Measurements from ENCODE around the gene ESPL1. TPM values are rescaled to one million over a fixed set of nuclear protein-coding genes. Genes with fewer than 3 reads are reported as not detected.

The ESPL1 gene
- total RNA-seq, 1 donor from 2014 or later: 50.0 TPM

DNA sequence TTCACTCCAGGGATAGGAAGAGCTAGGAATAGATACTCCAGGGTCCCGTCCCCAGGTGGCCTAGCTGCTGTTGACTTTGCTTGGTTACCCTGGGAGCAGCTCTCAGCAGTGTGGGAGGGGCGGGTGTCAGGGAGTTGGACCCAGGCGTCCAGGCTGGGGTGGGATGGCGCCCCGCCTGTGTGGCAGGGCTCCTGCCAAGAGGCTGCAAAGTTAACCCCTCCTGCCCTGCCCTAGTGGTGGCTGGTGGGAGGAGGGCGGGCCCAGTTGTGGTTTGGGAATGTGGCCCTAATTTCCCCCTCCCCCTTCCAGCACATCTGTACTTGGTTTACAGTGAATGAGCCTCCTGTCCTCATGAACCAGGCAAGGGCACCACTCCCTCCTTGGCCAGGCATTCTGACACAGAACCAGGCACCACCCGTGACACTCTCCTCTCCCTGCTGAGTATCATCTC lies 34.4 kb upstream of the ESPL1 start:
- Mint-ChIP-seq H3K27ac (peak overlapping the region; percentile 90), H3K36me3 (no peaks in the 10 kb centered on the region), H3K4me3 (peak overlapping the region; percentile 93), H3K4me1 (ENCODE audit: unreplicated experiment) (peaks cover 42% of the 10 kb centered on the region), H3K27me3 (peaks cover 3% of the 10 kb centered on the region), H3K9me3 (no peaks in the 10 kb centered on the region)
- DNase-seq (ENCODE audit: extremely low spot score, unreplicated experiment): no peak
- TF ChIP-seq, protein P1, sequence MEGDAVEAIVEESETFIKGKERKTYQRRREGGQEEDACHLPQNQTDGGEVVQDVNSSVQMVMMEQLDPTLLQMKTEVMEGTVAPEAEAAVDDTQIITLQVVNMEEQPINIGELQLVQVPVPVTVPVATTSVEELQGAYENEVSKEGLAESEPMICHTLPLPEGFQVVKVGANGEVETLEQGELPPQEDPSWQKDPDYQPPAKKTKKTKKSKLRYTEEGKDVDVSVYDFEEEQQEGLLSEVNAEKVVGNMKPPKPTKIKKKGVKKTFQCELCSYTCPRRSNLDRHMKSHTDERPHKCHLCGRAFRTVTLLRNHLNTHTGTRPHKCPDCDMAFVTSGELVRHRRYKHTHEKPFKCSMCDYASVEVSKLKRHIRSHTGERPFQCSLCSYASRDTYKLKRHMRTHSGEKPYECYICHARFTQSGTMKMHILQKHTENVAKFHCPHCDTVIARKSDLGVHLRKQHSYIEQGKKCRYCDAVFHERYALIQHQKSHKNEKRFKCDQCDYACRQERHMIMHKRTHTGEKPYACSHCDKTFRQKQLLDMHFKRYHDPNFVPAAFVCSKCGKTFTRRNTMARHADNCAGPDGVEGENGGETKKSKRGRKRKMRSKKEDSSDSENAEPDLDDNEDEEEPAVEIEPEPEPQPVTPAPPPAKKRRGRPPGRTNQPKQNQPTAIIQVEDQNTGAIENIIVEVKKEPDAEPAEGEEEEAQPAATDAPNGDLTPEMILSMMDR (conservative IDR thresholded peaks at IDR 0.05): peak; percentile 37

DNA sequence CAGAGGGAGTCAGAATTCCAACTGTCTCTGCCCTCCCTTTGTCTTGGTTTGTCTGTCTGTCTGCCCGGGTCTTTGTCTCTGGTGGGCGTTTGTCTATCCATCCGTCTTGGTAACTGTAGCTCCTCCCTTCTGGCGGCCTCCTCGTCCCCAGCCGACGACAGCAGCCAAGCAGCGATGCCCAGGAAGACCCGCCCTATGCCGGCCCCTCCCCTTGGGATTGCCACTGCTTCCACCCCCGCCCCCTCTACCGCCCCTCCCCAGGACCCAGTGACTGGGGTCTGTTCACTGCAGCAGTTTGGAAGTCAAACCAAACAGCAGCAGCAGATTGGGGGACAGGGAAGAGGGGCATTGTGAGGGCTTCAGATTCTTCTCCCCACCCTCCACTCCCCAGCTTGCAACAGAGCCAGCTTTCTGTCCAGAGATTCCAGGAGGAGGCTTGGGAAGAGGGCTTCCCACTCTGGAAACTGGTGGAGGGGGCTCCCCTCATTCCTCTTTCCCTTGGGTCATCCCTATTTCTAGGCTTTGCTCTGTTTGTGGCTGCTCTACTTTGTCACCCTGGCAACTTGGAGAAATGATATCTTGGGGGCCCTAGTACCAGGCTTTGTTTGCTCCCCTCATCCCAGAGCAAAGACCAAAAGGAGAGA lies 33.7 kb upstream of the ESPL1 start:
- H3K27me3 Mint-ChIP-seq: peaks cover 3% of the 10 kb centered on the region
- H3K9me3 Mint-ChIP-seq: no peaks in the 10 kb centered on the region
- TF ChIP-seq, protein P1 (conservative IDR thresholded peaks at IDR 0.05): no peak
- peaks cover 38% of the 10 kb centered on the region for H3K4me1 Mint-ChIP-seq (ENCODE audit: unreplicated experiment)
- DNase-seq (ENCODE audit: extremely low spot score, unreplicated experiment): no peak
- peak overlapping the region; percentile 77 for H3K4me3 Mint-ChIP-seq
- H3K36me3 Mint-ChIP-seq: no peaks in the 10 kb centered on the region
- peak overlapping the region; percentile 64 for H3K27ac Mint-ChIP-seq

- peak overlapping the region; percentile 31 for H3K4me3 Mint-ChIP-seq
- H3K27ac Mint-ChIP-seq: no peak overlapping the region
- H3K9me3 Mint-ChIP-seq: no peaks in the 10 kb centered on the region
- TF ChIP-seq, protein P1 (conservative IDR thresholded peaks at IDR 0.05): no peak
- DNase-seq (ENCODE audit: extremely low spot score, unreplicated experiment): no peak
- peaks cover 3% of the 10 kb centered on the region for H3K27me3 Mint-ChIP-seq
- H3K4me1 Mint-ChIP-seq (ENCODE audit: unreplicated experiment): peaks cover 31% of the 10 kb centered on the region
- H3K36me3 Mint-ChIP-seq: no peaks in the 10 kb centered on the region
These were observed 32.9 kb upstream of the ESPL1 start for GRCh38 chr12:53235164-53235563.

GRCh38 chr12:53235742-53236442 lies 32.2 kb upstream of the ESPL1 start:
- Mint-ChIP-seq H3K36me3 (no peaks in the 10 kb centered on the region), H3K27me3 (peaks cover 3% of the 10 kb centered on the region), H3K4me1 (ENCODE audit: unreplicated experiment) (peaks cover 31% of the 10 kb centered on the region), H3K9me3 (no peaks in the 10 kb centered on the region), H3K27ac (peak overlapping the region; percentile 26), H3K4me3 (peak overlapping the region; percentile 31)
- TF ChIP-seq, protein P1 (conservative IDR thresholded peaks at IDR 0.05): no peak
- no peak for DNase-seq (ENCODE audit: extremely low spot score, unreplicated experiment)

- TF ChIP-seq, protein P1 (conservative IDR thresholded peaks at IDR 0.05): no peak
- H3K4me3 Mint-ChIP-seq: no peak overlapping the region
- peaks cover 3% of the 10 kb centered on the region for H3K27me3 Mint-ChIP-seq
- H3K9me3 Mint-ChIP-seq: no peaks in the 10 kb centered on the region
- no peak for DNase-seq (ENCODE audit: extremely low spot score, unreplicated experiment)
- peaks cover 35% of the 10 kb centered on the region for H3K4me1 Mint-ChIP-seq (ENCODE audit: unreplicated experiment)
- peak overlapping the region; percentile 26 for H3K27ac Mint-ChIP-seq
- H3K36me3 Mint-ChIP-seq: no peaks in the 10 kb centered on the region
These were observed 31.5 kb upstream of the ESPL1 start for GRCh38 chr12:53236443-53237111.
